ENCODE results near the gene ZNF296.

The ZNF296 gene

DNA sequence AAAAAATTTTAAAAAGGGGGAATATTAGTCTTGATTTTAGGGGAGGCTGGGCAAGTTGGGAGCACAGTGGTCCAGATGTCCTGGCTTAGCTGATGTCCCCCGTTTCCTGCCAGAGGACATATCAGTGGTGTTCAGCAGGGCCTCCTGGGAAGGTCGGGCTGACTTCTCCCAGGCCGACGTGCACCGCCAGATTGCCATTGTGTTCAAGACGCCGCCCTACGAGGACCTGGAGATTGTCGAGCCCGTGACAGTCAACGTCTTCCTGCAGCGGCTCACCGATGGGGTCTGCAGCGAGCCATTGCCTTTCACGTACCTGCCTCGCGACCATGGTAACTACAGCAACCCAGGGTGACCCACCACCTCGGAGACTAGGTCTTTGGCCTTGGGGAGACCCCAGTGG lies 43.9 kb downstream of the ZNF296 start:
- no peak for DNase-seq

DNA sequence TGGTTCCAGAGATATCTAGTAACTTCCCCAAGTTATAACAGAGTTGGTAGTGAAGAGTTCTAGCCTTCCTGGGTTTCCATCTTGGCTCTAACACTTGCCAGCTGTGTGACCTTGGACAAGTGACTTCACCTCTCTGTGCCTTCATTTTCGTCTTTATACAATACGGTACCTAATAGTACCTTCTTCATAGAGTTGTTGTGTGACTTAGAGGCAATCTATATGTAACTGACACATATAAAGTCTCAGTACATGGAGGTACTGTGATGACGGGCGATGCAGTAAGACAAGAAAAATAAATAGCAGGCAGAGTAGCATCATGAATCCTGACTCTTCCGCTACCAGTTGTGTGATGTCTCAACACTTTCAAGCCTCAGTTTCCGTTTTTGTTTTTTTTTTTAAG lies 45.5 kb downstream of the ZNF296 start:
- DNase-seq: no peak

DNA sequence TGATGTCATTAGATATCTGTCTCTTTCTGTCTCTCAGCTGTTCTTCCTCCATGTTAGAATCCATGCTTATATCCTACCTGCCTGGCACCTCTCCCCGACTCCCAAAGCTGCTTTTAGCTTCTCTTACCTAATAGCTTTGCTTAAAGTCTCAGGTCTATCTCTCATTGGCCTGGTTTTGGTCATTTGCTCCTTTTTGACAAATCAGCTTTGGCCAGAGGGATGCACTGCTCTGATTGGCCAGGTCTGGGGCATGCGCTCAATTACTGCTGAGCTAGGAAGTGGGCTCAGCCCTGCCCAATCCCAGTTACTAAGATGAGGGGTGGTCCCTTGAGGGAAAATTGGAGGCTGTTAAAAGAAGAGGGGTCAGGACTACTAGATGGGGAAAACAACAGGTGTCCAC lies 48.9 kb downstream of the ZNF296 start:
- DNase-seq: no peak

- no peak for DNase-seq
Observed at GRCh38 chr19:45025264-45025663, 51.0 kb downstream of the ZNF296 start.

- DNase-seq: no peak
Observed at GRCh38 chr19:45023048-45023447, 53.2 kb downstream of the ZNF296 start.

GRCh38 chr19:45021971-45022370 lies 54.3 kb downstream of the ZNF296 start:
- no peak for DNase-seq
